ENCODE results near the gene AASDH. TPM values are rescaled to one million over a fixed set of nuclear protein-coding genes. Genes with fewer than 3 reads are reported as not detected.

The AASDH gene
- total and polyA plus RNA-seq, 2 of the 13 experiments (the other 11 are each of a cell fraction or from before 2014, with no cell fraction given), result 12.6 to 14.1 TPM

GRCh38 chr4:56293121-56293520 is 94.2 kb downstream of the AASDH start:
- no peak for TF ChIP-seq ZNF580 (CRISPR knock-in tag; IDR thresholded peaks at IDR 0.05; ENCODE audit: borderline replicate concordance, low read depth)
- TF ChIP-seq SNAI1 (CRISPR knock-in tag; IDR thresholded peaks at IDR 0.05; ENCODE audit: borderline replicate concordance), result no peak
- TF ChIP-seq ZNF251 (CRISPR knock-in tag; IDR thresholded peaks at IDR 0.05), result no peak
- TF ChIP-seq SMARCE1 (IDR thresholded peaks at IDR 0.05; ENCODE audit: borderline replicate concordance), result no peak
- no peak for TF ChIP-seq SP2 (CRISPR knock-in tag; IDR thresholded peaks at IDR 0.05)
- TF ChIP-seq TCF7L2 (IDR thresholded peaks at IDR 0.05; ENCODE audit: low read depth, low read length), result no peak
- no peak for TF ChIP-seq ZNF143 (CRISPR knock-in tag; IDR thresholded peaks at IDR 0.05)
- no peak for TF ChIP-seq ZNF326 (CRISPR knock-in tag; IDR thresholded peaks at IDR 0.05; ENCODE audit: borderline replicate concordance)
- no peak for TF ChIP-seq KDM1A (CRISPR knock-in tag; IDR thresholded peaks at IDR 0.05)
- TF ChIP-seq ZNF570 (CRISPR knock-in tag; IDR thresholded peaks at IDR 0.05; ENCODE audit: borderline replicate concordance), result no peak
- no peak for TF ChIP-seq ZNF773 (CRISPR knock-in tag; IDR thresholded peaks at IDR 0.05; ENCODE audit: borderline replicate concordance)
- TF ChIP-seq FOXM1 (CRISPR knock-in tag; IDR thresholded peaks at IDR 0.05), result no peak
- TF ChIP-seq XBP1 (CRISPR knock-in tag; IDR thresholded peaks at IDR 0.05), result no peak
- TF ChIP-seq ZNF335 (CRISPR knock-in tag; IDR thresholded peaks at IDR 0.05), result no peak
- no peak for TF ChIP-seq ZBTB46 (CRISPR knock-in tag; IDR thresholded peaks at IDR 0.05; ENCODE audit: borderline replicate concordance)
- ChIA-PET CTCF (ENCODE audit: low intra/inter-chr PET ratio, low total read pairs) (no interaction called here), POLR2A (no interaction called here)
- DNase-seq (ENCODE audit: low spot score) (no peak), ATAC-seq (no peak), FAIRE-seq (no peak)
- no peak overlapping the region for H3K9ac ChIP-seq (ENCODE audit: insufficient read depth, low read depth, low read length)
- H3K9me3 ChIP-seq (ENCODE audit: low read length), result no peaks in the 10 kb centered on the region
- H3K79me2 ChIP-seq (ENCODE audit: insufficient read depth, low read length), result no peaks in the 10 kb centered on the region
- H3K4me1 ChIP-seq (ENCODE audit: insufficient read depth, low read length), result no peaks in the 10 kb centered on the region
- intact Hi-C loops (cut with micrococcal nuclease; ENCODE audit: unreplicated experiment) (no loop called here), in situ Hi-C loops (cut with HindIII; ENCODE audit: extremely low pct_ligation_motif_present, low pct_unique_long_range_greater_than_20kb) (no loop called here)
- BruUV-seq (replicated peaks), result no TSS peak
- H3K4me2 ChIP-seq (ENCODE audit: low read depth, low read length), result no peak overlapping the region
- H3K4me3 ChIP-seq (replicated peaks in 1 of 3; ENCODE audit: insufficient read depth in 1 of 3, low read depth in 2 of 3, low read length in 3 of 3), result no peak overlapping the region
- no peaks in the 10 kb centered on the region for H3K27me3 ChIP-seq (ENCODE audit: control insufficient read depth in 1 of 2, insufficient read depth in 2 of 2, low read length in 2 of 2)
- no peaks in the 10 kb centered on the region for H3K36me3 ChIP-seq (replicated peaks in 1 of 2; ENCODE audit: control insufficient read depth in 1 of 2, insufficient read depth in 2 of 2, low read length in 2 of 2)
- no peak overlapping the region for H3K27ac ChIP-seq (ENCODE audit: extremely low read length, insufficient read depth, low read length)
- no peak overlapping the region for H2AFZ ChIP-seq (ENCODE audit: low read length)
- no peaks in the 10 kb centered on the region for H4K20me1 ChIP-seq (ENCODE audit: insufficient read depth, low read length)

Measured in HepG2 (cell line).